HG03045 (cell line): ENCODE data around the gene FGFR1OP2.
A peak's percentile ranks its signal among the peaks of the same experiment; 100 is the strongest.

ENCODE experiments used
- ATAC-seq: cut with Tn5 transposase; IDR thresholded peaks from one replicate; pipeline ENCODE4 v1.9.1; 2021; ENCODE audit warnings: mild to moderate bottlenecking, moderate library complexity; ENCODE audit not compliant: unreplicated experiment

FGFR1OP2 gene

DNA sequence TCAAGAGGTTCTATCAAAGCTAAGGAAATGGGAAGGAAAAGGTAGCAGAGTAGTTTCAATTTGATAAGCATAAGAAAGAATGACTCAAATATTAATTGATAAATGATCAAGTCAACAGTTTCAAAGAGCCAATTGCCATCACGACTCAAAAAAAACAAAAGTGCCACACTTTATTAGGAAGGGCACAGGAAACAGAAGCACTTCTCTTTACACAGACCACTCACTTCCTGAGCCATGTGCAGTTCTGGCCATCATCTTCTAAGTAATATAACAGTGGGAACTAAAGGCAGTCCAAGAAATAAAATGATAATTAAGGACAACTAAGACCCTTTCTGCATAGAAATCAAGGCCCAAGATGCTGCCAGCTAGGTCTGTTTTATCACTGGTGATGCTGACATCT lies 62.7 kb downstream of the FGFR1OP2 start:
- no peak for ATAC-seq

DNA sequence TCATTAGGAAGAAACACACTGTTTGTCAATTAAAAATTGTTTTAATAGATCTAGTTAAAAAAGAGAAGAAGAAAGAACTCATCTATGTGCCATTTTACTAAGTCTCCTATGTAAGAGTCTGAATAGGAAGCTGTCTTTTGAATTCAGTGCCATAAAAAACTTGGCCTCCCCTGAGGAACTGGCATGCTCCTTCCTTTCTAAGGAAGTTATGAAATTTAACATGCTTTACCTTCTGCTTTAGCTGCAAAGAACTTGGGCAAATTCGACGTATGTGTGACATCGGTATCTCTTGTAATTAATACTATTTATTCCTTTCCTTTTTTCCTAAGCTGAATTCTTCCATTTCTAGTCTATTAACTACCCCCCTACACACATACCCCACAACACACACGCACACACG lies 63.4 kb downstream of the FGFR1OP2 start:
- no peak for ATAC-seq

DNA sequence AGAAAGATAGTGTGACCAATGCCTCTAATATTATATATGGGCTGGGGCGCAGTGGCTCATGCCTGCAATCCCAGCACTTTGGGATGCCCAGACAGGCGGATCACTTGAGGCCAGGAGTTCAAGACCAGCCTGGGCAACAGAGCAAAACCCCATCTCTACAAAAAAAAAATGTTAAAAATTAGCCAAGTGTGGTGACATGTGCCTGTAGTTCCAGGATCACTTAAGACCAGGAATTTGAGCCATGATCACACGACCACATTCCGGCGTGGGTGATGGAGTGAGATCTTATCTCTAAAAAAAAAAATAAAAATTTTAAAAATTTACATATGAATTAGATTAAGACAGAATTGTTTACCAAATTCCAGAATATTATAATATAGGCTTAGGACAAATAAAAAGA lies 63.9 kb downstream of the FGFR1OP2 start:
- ATAC-seq, result no peak

DNA sequence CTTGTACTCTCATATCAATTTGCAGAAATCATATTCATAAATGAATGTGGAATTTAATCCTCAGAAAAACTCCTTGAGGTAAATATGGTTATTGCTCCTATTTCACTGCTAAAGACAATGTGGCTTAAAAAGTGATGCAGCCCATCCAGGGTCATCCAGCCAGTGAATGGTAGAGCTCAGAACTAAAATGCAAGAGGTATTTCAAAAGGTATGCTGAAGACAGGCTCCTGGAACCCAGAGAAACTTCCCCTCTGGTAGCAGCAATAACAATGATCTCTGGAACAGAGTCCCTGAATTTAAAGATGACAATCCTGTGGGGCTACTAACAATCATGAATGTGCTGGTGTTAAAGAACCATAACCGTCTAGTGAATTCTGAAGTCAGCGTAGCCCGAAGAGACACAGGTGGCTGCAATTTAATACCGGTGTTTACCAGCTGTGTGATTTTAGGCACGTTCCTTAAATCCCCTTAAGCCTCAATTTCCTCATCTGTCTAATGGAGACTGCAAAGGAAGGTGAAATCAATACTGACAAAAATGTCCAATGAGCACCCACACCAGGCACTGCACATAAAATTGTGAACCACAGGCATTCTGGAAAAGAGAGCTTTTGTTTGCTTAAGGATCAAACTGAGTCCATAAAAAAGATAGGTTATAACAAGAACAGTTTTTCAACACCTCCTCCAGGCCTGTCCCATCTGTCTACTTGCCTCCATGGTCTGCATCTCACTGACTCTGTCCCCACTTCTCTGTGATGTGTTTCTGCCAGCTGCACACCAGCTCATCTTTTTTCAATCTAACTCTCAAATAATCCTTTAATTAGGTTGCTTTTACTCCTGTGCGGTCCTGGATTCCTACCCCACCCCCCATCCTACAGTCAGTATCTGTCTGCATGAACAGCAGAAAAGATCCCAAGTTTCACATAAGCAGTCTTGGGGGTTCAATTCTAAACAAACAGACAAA lies 65.4 kb downstream of the FGFR1OP2 start:
- no peak for ATAC-seq

DNA sequence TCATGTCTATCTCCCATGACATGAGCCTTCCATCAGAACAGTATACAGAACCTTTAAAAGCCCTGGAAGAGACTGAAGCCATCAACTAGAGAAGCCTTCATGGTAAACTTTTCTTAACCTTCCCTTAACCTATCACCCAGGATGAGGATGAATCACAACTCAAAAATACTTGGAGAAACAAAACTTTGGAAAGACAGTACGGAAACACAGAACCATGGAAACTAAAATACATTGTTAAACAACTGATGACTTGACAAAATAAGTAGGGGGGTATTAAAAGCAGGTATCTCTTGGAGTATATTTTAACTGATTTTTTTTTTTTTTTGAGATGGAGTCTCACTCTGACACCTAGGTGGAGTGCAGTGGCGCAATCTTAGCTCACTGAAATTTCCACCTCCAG lies 67.2 kb downstream of the FGFR1OP2 start:
- ATAC-seq, result no peak

DNA sequence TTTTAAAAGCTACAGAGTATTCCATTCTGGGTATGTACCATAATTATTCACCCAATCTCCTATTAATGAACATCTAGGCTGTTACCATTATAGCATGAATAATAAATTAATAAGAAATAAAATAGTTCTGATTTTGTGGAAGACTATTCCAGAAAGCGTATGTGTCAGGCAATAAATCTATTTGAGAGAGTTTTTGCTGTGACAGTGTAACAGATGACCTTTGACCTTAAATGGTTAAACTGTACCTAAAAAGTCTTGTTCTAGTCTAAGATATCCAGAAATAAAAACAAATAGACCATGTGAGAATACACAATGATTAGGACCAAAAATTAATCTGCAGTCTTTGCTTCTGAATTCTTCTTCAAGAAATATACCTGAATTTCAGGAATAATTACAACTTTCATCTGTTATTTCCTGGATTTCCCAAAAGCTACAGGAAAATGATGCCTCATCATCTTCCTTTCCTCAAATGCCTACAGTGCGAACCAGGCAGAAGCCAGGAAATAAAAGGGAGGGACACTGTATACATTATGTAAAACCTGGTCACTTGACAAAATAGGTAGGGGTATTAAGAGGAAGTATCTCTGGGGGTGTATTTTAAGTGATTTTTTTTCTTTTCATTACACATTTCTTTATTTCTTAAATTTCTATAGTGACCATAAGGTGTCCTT lies 68.7 kb downstream of the FGFR1OP2 start:
- ATAC-seq, result no peak

DNA sequence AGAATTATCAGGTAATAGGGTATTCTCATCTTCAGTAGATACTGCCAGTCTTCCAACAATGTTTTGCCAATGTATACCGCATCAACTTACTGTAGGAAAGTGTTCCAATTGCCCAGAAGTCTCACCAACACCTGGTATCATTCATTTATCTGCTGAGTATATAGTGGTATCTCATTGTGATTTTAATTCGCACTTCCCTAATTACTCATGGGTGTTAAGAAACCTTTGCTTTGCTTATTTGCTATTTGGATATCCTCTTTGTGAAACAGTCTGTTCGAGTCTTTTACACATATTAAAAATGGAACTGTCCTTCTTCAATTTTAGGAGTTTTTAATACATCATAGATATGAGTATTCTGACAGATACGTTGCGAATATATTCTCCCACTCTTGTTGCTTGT lies 69.8 kb downstream of the FGFR1OP2 start:
- no peak for ATAC-seq

DNA sequence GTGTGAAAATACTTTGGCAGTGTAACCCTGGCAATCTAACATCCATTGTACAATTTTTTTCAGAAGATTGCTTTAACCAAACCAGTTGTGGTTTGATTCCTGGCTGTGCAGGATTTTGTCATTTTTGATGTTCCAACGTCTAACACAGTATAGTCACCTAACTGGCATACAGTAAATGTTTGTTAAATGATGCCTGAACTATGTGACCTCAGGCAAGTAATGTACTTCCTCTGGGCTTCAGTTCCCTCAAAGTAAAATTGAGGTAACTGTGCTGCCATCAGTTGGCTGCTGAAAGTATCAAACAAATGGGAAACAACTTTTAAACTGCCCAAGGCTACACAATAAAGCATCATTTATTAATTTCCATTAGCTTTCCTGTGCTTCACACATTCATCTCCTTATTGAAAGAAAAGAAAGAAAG lies 71.6 kb downstream of the FGFR1OP2 start:
- ATAC-seq, result no peak

DNA sequence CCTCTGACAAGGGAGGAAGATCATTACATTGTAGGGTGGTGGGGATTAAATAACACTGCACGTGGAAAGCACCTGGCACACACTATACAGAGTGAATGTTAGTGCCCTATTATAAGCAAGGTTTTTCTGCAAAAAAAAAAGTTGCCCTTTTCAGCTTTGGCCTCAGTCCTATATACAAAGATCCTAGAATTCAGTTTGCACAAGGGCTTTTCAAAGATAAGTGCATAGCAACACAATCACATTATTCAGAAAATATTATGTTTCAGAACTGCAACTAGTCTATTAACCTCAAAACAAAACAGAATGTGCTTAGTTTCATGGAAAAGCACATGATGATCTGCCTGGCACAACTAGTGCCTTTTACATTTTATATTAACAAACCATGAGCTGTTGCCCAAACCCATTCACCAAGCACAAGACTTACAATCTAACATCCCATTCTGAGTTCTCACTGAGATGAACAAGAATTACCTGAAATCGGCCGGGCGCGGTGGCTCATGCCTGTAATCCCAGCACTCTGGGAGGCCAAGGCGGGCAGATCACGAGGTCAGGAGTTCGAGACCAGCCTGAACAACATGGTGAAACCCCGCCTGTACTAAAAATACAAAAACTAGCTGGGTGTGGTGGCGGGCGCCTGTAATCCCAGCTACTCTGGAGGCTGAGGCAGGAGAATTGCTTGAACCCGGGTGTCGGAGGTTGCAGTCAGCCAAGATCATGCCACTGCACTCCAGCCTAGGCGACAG lies 74.1 kb downstream of the FGFR1OP2 start:
- no peak for ATAC-seq

DNA sequence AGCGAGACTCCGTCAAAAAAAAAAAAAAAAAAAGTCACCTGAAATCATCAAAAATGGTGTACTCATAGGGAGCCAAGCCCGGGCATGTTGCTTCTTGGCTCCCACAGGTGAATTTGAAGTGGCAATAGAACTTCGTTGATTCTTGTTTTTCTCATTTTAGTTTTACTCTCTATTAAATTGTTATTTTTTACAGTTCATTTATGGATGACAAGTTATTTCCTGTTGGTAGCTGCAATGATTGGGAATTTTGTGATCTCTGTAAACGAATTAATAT lies 74.6 kb downstream of the FGFR1OP2 start:
- ATAC-seq, result no peak

DNA sequence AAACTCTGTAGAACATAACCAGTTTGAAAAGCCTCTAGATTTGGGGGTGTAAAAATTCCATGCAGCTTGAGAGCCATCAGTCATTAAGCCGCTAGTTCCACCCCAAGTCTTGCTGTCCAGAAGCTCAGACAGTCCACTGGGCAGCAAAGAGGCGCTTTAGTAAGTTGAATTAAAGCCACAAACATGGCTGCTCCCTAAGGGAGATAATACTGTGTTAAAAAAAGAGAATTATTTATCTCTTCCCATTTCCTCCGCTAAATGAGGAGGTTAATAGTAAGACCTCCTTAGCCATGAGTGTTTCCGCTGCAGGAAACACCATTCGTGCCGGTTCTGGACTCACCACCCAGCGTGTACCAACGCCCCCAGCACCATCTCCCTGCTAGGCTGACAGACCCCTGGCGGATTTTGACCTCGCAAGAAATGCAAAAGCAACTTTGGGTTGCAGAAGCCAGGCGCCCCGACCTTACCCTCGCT lies 75.4 kb downstream of the FGFR1OP2 start:
- ATAC-seq, result peak; percentile 23

DNA sequence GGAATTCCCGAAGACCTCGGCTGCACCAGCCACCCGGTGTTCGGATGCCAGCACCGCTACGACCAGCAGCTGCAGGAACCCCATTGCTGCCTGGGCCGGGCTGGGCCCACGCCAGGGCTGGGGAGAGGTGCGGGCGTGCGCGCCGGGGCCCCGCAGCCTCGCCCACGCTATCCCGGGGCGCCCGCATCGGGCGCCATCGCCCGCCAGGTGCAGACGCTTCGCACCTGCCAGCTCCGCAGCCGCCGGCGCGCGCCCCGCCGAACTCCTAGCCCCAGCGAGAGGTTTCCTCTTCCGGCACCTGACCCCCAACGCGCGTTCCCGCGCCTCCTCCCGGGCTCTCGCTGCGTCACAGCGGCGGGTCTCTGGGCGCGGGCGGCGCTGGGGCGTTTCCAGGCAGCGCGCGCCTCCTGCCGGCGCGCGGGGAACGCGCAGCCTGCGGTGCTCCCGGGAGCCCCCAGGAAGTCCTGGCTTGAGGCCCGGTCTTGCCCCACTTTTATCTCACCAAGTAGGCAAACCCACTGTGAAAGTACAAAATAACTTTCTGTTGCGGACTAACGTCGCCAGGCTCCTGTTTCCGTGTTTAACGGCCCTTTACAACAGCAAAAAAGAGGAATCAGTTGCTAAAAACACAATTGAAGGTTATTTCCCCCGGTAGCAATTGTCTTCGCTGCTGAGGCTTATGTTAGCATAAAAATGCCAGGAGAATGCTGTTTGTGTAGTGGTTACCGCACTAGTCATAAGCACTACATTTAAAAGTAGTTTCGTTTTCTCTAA lies 76.0 kb downstream of the FGFR1OP2 start, which contains the start of gene TM7SF3:
Gene TM7SF3, minus strand, starts transcription at position 300 of the 774 bp plus-strand sequence. Its CDS starts 216 bp downstream, at position 84.
- peak; percentile 87 for ATAC-seq

DNA sequence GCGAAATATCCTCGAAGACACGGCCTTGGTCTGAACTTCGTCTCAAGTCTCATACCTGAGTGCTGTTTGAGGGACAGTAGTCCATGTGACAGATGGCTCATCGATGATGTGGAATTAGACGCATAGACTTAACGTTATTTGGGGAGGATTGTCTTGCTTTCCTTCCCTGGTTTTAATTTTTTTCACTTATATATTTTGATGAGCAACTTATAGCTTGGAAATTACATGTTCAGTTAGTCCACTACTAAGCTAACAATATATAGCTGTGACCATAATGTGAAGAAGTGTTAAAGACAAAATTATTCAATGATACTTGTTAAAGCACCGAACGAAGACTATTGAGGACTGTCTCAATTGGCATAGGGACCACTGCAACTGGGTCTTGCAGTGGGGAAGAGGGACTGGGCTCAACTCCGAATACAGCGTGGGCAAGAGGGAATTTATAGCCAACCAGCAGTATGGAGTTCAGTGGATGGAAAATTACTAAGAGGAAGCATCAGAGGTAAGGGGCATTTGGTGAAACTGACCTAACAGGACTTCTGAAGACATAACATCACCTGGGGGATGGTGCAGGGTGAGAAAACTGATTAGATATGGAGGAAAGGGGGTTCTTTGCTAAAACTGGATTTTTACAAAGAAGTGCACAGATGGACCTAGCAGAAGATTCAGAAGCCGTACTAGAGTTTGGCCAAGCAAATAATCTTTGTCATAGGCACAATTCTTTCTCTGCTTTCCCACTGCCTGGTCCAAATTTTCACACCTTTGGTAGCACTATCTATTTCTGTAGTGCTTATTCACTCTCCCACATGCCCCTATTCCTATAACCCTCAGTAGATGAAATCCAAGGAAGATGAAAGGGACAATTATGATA lies 76.8 kb downstream of the FGFR1OP2 start:
- ATAC-seq, result no peak

DNA sequence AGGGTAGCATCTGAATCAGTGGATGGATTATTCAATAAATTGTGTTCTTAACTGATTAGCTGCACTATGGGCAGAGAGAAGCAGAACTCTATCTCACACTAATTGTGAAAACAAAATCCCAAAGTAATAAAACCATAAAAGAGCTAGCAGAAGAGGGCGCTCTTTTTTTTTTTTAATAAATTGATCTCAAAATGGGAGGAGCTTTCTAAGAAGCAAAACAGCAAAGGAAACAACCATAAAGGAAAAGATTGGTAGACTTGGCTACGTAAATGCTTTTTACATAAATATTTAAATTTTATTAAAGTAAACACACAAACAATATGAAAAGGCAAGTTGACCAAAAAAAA lies 77.4 kb downstream of the FGFR1OP2 start:
- no peak for ATAC-seq
